HG02610 (cell line): ENCODE measurements around the gene ADIPOQ.
A peak's percentile ranks its signal among the peaks of the same experiment; 100 is the strongest.
"Not testable (repeated sequence)": the region's sequence is repeated elsewhere in the genome, so short reads cannot be mapped to it uniquely, and the experiment has no call there.

Experiments
- ATAC-seq: cut with Tn5 transposase; IDR thresholded peaks from one replicate; pipeline ENCODE4 v1.9.1; 2021; ENCODE audit warnings: mild to moderate bottlenecking, moderate library complexity; ENCODE audit not compliant: unreplicated experiment

The ADIPOQ gene

GRCh38 chr3:186826410-186826975 is 16.0 kb upstream of the ADIPOQ start:
- no peak for ATAC-seq

GRCh38 chr3:186826976-186827857 is 15.3 kb upstream of the ADIPOQ start:
- ATAC-seq = peak; percentile 91

GRCh38 chr3:186828340-186828739 is 14.2 kb upstream of the ADIPOQ start:
- ATAC-seq = no peak

- ATAC-seq = no peak
These were observed 10.7 kb upstream of the ADIPOQ start for GRCh38 chr3:186831798-186832197.

- ATAC-seq = no peak
These were observed 10.2 kb upstream of the ADIPOQ start for GRCh38 chr3:186832276-186832675.

- ATAC-seq = no peak
These were observed 2.5 kb upstream of the ADIPOQ start for GRCh38 chr3:186839874-186840641.

- no peak for ATAC-seq
These were observed 890 bp upstream of the ADIPOQ start for GRCh38 chr3:186841620-186842019.

- ATAC-seq = no peak
These were observed 526 bp downstream of the ADIPOQ start for GRCh38 chr3:186843039-186843432.

- no peak for ATAC-seq
These were observed 2.4 kb downstream of the ADIPOQ start for GRCh38 chr3:186844908-186845307.

GRCh38 chr3:186845756-186846155 is 3.2 kb downstream of the ADIPOQ start:
- no peak for ATAC-seq

- no peak for ATAC-seq
These were observed 4.9 kb downstream of the ADIPOQ start for GRCh38 chr3:186847437-186847836.

- no peak for ATAC-seq
These were observed 7.0 kb downstream of the ADIPOQ start for GRCh38 chr3:186849374-186849975.

- ATAC-seq = not testable (repeated sequence)
These were observed 9.3 kb downstream of the ADIPOQ start for GRCh38 chr3:186851835-186852234.

- no peak for ATAC-seq
These were observed 10.5 kb downstream of the ADIPOQ start for GRCh38 chr3:186852994-186853393.

GRCh38 chr3:186854146-186854545 is 11.6 kb downstream of the ADIPOQ start:
- no peak for ATAC-seq

- no peak for ATAC-seq
These were observed 12.4 kb downstream of the ADIPOQ start for GRCh38 chr3:186854954-186855353.

GRCh38 chr3:186857743-186858142 is 15.2 kb downstream of the ADIPOQ start:
- no peak for ATAC-seq

- not testable (repeated sequence) for ATAC-seq
These were observed 22.8 kb downstream of the ADIPOQ start for GRCh38 chr3:186865215-186865853.

- ATAC-seq = not testable (repeated sequence)
These were observed 23.6 kb downstream of the ADIPOQ start for GRCh38 chr3:186866095-186866494.

GRCh38 chr3:186869253-186870100 is 27.0 kb downstream of the ADIPOQ start:
- no peak for ATAC-seq
